DND-41 (cell line): ENCODE measurements around the gene RGS17.
"Not testable (repeated sequence)": the region's sequence is repeated elsewhere in the genome, so short reads cannot be mapped to it uniquely, and the experiment has no call there.

ENCODE experiments used
- ATAC-seq: fragments of 200-7000 bp; cut with Tn5 transposase; 3 replicates; pipeline ENCODE4 v1.9.1; 2021; ENCODE audit warnings: low read depth; ENCODE audit not compliant: insufficient read depth
- DNase-seq: peaks from one replicate; pipeline ENCODE4 v3.0.0-alpha.2; 2020
- H2AFZ ChIP-seq: 2 replicates; pipeline ENCODE4 v1.6.0; 2012; ENCODE audit warnings: low read depth, low read length
- H3K27ac ChIP-seq: 2 replicates; pipeline ENCODE4 v1.5.1; 2012; ENCODE audit warnings: low read length, inconsistent platforms
- H3K27me3 ChIP-seq: fragments of 200-600 bp; sonication (generic); 2 replicates; pipeline ENCODE4 v1.6.0; 2012; ENCODE audit warnings: low read length, mild to moderate bottlenecking, inconsistent platforms; ENCODE audit not compliant: insufficient read depth, poor library complexity
- H3K36me3 ChIP-seq: 2 replicates; pipeline ENCODE4 v1.5.1; 2012; ENCODE audit warnings: low read length, inconsistent platforms; ENCODE audit not compliant: insufficient read depth
- H3K4me1 ChIP-seq: 2 replicates; pipeline ENCODE4 v1.5.1; 2012; ENCODE audit warnings: mild to moderate bottlenecking, low read length; ENCODE audit not compliant: insufficient read depth
- H3K4me2 ChIP-seq: 2 replicates; pipeline ENCODE4 v1.6.0; 2012; ENCODE audit warnings: mild to moderate bottlenecking, moderate library complexity, low read length, inconsistent platforms; ENCODE audit not compliant: insufficient read depth
- H3K4me3 ChIP-seq, 2 experiments: fragments of 200-600 bp in 1 of 2; shearing (Covaris generic) in 1 of 2; 2 replicates each; pipeline ENCODE4 v1.5.1; 2012 to 2016; ENCODE audit warnings: inconsistent platforms in 2 of 2, low read length in 2 of 2, mild to moderate bottlenecking in 2 of 2, low read depth in 1 of 2, moderate library complexity in 1 of 2
- H3K79me2 ChIP-seq: 2 replicates; pipeline ENCODE4 v1.6.0; 2012; ENCODE audit warnings: low read length, inconsistent platforms; ENCODE audit not compliant: insufficient read depth
- H3K9ac ChIP-seq: 2 replicates; pipeline ENCODE4 v1.6.0; 2012; ENCODE audit warnings: low read depth, mild to moderate bottlenecking, inconsistent platforms, low read length, moderate library complexity
- H3K9me3 ChIP-seq: 2 replicates; pipeline ENCODE4 v1.5.1; 2012; ENCODE audit warnings: low read length, moderate library complexity, mild to moderate bottlenecking, inconsistent platforms; ENCODE audit not compliant: insufficient read depth, severe bottlenecking
- H4K20me1 ChIP-seq: 2 replicates; pipeline ENCODE4 v1.6.0; 2012; ENCODE audit warnings: low read length; ENCODE audit not compliant: insufficient read depth
- EZH2 ChIP-seq: IDR thresholded peaks from 3 replicates; pipeline ENCODE4 v1.6.1; 2012; ENCODE audit warnings: borderline replicate concordance, low read depth, mild to moderate bottlenecking, moderate library complexity, low read length, inconsistent platforms; ENCODE audit not compliant: severe bottlenecking
- TF ChIP-seq, protein P1 (sequence below): IDR thresholded peaks from 2 replicates; pipeline ENCODE4 v1.5.1; 2012; ENCODE audit warnings: borderline replicate concordance, low read length, moderate library complexity, mild to moderate bottlenecking; ENCODE audit not compliant: poor library complexity, severe bottlenecking; ENCODE audit errors: extremely low read depth

RGS17 gene

DNA sequence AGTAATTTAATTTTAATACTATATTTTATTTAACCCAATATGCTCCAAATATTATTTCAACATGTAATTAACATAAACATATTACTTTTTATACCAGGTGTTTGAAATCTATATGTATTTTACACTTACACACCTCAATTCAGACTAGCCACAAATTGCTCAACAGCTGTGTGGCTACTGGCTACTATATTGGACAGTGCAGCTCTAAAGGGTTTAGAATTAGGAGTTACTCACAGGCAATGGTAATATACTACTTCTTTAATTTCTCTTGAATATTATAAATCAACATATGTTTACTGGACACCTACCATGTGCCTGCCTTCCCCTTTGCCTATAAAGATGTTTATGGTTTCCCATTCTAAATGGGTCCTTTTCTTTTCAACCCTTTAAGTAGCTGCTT, 130.8 kb downstream of the RGS17 start:
- H3K36me3 ChIP-seq = peaks cover 40% of the 10 kb centered on the region

DNA sequence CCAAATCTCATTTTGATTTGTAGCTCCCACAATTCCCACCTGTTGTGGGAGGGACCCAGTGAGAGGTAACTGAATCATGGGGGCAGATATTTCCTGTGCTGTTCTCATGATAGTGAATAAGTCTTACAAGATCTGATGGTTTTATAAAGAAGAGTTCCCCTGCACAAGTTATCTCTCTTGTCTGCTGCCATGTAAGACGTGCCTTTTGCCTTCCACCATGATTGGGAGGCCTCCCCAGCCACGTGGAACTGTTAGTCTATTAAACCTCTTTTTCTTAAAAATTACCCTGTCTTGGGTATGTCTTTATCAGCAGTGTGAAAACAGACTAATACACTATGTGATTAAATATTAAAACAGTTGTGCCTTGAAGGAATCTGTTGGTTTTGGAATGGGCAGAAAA, 131.5 kb downstream of the RGS17 start:
- H3K27me3 ChIP-seq, H2AFZ ChIP-seq, ATAC-seq, DNase-seq, H3K27ac ChIP-seq, H3K9ac ChIP-seq, H3K9me3 ChIP-seq: not testable (repeated sequence)
- H3K79me2 ChIP-seq = peaks cover 89% of the 10 kb centered on the region
- peaks cover 45% of the 10 kb centered on the region for H3K36me3 ChIP-seq
- H3K4me1 ChIP-seq = peaks cover 54% of the 10 kb centered on the region
- peak overlapping the region in 1 of 2 experiments; percentile 83; a peak in 1 of 4 replicates for H3K4me3 ChIP-seq
- peaks cover 39% of the 10 kb centered on the region for H4K20me1 ChIP-seq
- peak overlapping the region; percentile 85; the same call in 1 of the 2 replicates for H3K4me2 ChIP-seq

More for the DNA sequence above, 130.8 kb downstream of the RGS17 start:
- ATAC-seq = no peak
- Histone ChIP-seq H3K79me2 (peaks cover 82% of the 10 kb centered on the region), H3K9me3 (no peaks in the 10 kb centered on the region), H2AFZ (no peak overlapping the region), H3K27ac (no peak overlapping the region), H3K4me1 (peaks cover 54% of the 10 kb centered on the region), H3K9ac (peak overlapping the region; percentile 73; the same call in 1 of the 2 replicates), H3K27me3 (no peaks in the 10 kb centered on the region), H4K20me1 (peaks cover 39% of the 10 kb centered on the region), H3K4me2 (peak overlapping the region; percentile 85), H3K4me3 (peak overlapping the region in 1 of 2 experiments; percentile 83; a peak in 2 of 4 replicates)
- no peak for DNase-seq
- TF ChIP-seq, protein P1, sequence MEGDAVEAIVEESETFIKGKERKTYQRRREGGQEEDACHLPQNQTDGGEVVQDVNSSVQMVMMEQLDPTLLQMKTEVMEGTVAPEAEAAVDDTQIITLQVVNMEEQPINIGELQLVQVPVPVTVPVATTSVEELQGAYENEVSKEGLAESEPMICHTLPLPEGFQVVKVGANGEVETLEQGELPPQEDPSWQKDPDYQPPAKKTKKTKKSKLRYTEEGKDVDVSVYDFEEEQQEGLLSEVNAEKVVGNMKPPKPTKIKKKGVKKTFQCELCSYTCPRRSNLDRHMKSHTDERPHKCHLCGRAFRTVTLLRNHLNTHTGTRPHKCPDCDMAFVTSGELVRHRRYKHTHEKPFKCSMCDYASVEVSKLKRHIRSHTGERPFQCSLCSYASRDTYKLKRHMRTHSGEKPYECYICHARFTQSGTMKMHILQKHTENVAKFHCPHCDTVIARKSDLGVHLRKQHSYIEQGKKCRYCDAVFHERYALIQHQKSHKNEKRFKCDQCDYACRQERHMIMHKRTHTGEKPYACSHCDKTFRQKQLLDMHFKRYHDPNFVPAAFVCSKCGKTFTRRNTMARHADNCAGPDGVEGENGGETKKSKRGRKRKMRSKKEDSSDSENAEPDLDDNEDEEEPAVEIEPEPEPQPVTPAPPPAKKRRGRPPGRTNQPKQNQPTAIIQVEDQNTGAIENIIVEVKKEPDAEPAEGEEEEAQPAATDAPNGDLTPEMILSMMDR = no peak
- no peak for TF ChIP-seq EZH2

DNA sequence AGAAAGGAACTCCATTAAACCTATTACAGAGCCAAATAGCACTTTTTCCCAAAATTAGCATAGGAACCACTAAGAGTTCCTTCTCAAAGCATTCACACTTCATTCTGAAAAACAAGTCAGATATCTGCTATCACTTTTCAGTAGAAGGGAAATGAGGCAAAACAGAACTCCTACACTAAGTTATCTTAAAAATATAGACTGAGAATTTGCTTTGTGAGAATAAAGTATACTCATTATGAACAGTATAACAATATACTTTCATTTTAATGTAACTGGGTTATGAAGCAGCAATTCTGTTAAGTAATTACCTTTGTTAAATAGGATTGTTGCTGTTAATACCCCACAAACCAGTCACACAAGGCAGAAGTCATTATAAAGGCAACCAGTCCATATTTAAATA, 137.2 kb downstream of the RGS17 start:
- ATAC-seq (no peak), DNase-seq (no peak)
- Histone ChIP-seq H3K79me2 (peaks cover 94% of the 10 kb centered on the region), H3K36me3 (peaks cover 75% of the 10 kb centered on the region), H2AFZ (no peak overlapping the region), H3K9me3 (no peaks in the 10 kb centered on the region), H3K4me3 (no peak overlapping the region), H3K9ac (no peak overlapping the region), H3K27me3 (no peaks in the 10 kb centered on the region), H4K20me1 (peaks cover 43% of the 10 kb centered on the region; the same call in 1 of the 2 replicates), H3K4me2 (0 out of 2 replicates have a peak overlapping the region, but pooled peaks have one; percentile 7), H3K4me1 (peaks cover 21% of the 10 kb centered on the region; the same call in 1 of the 2 replicates), H3K27ac (no peak overlapping the region)
- TF ChIP-seq, protein P1 = no peak
- TF ChIP-seq EZH2 = no peak

DNA sequence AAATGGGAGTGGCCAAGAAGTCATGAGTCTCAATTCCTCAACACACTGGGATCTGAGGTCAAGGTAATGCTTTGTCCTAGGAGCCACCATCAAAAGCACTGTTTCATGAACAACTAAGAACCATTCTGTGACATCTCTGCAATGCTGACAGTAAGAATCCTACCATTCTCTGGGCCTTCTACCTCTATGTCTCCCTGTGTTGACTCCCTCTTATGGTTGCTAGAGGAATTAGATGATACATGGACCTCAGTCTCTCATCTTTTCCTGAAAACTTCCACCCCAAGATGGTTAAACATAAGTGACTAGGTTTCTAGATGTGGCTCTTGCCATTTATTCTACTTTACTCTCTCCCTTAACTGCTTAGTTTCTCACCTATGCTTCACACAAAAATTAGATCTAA, 137.7 kb downstream of the RGS17 start:
- peaks cover 43% of the 10 kb centered on the region; the same call in 1 of the 2 replicates for H4K20me1 ChIP-seq

More for the DNA sequence above, 137.7 kb downstream of the RGS17 start:
- Histone ChIP-seq H3K4me3 (no peak overlapping the region), H3K9ac (no peak overlapping the region), H3K4me1 (peaks cover 17% of the 10 kb centered on the region; the same call in 1 of the 2 replicates), H3K36me3 (peaks cover 74% of the 10 kb centered on the region), H3K9me3 (no peaks in the 10 kb centered on the region), H3K27ac (no peak overlapping the region), H3K4me2 (0 out of 2 replicates have a peak overlapping the region, but pooled peaks have one; percentile 7), H3K79me2 (peaks cover 92% of the 10 kb centered on the region), H3K27me3 (no peaks in the 10 kb centered on the region), H2AFZ (no peak overlapping the region)
- ATAC-seq (peak; percentile 57; the same call in 2 of the 3 replicates), DNase-seq (no peak)
- TF ChIP-seq, protein P1 = peak; percentile 38
- TF ChIP-seq EZH2 = no peak
